GM19455 (cell line): Measurements from ENCODE around the gene AIF1L.

Source experiments
- ATAC-seq: cut with Tn5 transposase; IDR thresholded peaks from one replicate; pipeline ENCODE4 v1.9.1; 2021; ENCODE audit not compliant: unreplicated experiment

Gene AIF1L

DNA sequence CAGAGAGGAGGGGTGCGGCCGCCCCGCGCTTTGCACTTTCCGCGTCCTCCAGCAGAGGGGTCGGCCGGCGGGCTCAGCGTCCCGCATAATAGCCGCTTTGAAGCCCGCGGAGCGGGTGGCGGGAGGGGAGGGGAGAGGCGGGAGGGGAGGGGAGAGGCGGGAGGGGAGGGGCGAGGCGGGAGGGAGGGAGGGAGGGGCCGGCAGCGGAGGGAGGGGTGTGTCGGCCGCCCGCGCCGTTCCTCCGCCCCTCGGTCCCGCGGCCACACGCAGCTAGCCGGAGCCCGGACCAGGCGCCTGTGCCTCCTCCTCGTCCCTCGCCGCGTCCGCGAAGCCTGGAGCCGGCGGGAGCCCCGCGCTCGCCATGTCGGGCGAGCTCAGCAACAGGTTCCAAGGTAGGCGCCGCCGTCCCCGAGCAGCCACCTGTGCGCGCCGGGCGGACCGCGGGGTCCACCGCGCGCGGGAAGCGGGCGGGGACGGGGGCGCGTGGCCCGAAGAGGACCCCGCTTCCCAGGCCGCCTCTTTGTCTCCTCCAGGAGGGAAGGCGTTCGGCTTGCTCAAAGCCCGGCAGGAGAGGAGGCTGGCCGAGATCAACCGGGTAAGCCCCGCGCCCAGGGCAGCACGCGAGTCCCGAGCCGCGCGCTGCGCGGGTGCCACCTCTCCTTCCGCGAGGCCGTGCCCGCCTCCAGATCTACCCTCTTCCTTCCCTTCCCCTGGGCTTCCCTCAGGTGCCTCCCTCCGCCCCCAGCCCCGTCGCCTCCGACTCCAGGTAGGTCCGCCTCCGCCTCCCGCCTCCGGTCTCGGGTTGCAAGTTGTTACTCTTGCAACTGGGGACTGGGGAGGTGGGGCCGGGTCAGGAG, at the start of gene AIF1L:
Gene AIF1L (plus strand): TSS at position 263 of the 857 bp plus-strand sequence. CDS start 99 bp downstream, at position 362.
- no peak for ATAC-seq

DNA sequence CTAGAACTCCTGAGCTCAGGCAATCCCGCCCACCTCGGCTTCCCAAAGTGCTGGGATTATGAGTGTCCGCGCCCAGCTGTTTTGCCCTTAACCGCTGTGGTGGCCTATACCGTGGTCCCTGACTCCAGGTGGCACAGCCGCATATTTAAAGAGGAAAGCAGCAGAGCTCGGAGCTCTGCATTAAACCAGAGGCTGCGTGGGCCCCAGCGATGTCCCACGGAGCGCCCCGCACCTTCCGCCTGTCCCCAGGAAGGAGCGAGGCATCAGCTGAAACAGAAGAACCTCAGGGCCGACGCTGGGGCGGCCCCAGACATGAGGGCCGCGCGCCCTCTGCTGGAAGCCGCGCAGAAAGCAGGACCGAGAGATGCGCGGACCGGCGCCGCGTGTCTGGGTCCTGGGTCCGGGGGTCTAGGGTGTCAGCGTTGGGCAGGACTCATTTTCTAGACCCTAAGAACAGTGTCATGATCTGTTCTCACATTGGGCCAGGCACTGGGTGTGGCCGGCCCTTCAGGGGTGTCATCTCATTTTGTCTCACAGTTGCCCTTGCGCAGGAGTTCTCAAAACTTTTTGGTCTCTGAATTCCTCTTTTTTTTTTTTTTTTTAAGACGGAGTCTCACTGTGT, 49.6 kb upstream of the AIF1L start:
- no peak for ATAC-seq

DNA sequence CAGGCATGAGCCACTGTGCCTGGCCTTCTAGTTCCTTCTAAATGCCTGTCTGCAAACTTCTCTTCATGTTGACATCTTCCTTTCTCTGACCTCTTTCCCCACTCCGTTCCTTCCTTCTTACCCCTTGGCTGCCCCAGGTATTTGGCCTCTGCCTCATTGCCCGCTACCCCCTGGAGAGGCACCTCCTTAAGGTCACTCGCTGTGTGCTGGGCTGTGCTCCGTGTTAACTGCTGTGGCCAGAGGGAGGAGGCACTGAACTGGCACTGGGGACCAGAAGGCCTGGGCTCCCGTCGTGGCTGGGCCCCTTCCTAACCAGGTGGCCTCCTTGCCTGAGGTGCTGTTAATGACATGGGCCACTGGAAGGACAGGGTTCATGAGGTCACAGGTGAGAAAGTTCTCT, 48.0 kb upstream of the AIF1L start:
- no peak for ATAC-seq

- no peak for ATAC-seq
These were observed 47.5 kb upstream of the AIF1L start for GRCh38 chr9:131048820-131049219.

GRCh38 chr9:131049829-131050715, 46.3 kb upstream of the AIF1L start:
- no peak for ATAC-seq

DNA sequence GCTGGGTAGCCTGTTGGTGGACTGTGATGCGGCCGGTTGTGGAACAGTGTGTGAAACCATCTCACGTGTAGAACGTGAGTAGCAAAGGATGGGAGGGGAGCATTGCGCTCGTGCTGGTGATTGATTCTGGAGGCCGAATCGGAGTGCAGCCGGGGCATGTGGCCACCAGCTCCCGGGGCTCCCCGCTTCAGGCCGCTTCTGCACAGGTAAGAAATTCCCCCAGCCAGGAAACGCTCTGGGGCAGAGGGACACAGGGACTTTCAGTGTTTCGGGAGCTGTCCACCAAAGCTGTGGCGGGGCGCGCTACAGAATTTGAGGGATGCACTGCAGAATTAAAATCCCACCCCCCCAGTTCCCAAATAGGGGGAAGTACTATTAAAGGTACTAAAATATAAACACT, 45.5 kb upstream of the AIF1L start:
- no peak for ATAC-seq

DNA sequence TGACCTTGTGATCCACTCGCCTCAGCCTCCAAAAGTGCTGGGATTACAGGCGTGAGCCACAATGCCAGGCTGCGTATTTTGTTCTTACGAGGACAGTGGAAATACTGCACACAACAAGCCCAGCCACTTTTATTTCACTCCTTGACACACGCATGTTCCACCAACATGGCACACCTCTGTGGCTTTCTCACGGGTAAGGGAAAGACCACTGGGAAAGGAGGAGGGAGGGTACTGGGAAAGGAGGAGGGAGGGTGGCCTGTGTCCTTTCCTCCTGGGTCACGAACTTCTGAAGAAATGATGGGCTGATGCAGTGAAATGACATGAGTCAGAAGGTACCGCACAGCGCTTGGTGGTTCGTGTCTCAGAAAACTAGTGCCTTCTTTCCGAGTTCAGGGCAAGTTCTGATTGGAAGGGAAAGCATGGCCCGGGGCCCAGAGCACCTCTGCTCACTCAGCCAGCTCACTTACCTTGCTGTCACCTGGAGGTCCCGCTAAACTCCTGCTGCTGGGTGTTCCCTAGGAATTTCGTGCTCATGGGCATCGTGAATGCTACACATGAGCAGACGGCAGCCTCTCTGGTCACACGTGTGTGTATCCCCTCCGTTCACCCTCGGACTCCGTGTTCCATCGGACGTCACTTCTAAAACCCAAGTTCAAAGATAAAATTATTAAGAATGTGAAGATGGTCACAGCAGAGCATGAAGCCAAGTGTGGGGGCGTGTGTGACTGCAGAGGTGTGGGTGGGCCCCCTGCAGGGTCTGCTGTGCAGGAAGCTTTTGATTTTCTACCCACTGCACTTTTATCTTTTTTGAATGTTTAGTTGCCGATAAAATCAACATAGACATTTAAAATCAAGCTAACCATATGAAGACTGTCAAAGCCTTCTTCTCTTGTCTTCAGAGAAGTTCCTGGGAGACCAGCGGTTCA, 44.5 kb upstream of the AIF1L start:
- no peak for ATAC-seq

DNA sequence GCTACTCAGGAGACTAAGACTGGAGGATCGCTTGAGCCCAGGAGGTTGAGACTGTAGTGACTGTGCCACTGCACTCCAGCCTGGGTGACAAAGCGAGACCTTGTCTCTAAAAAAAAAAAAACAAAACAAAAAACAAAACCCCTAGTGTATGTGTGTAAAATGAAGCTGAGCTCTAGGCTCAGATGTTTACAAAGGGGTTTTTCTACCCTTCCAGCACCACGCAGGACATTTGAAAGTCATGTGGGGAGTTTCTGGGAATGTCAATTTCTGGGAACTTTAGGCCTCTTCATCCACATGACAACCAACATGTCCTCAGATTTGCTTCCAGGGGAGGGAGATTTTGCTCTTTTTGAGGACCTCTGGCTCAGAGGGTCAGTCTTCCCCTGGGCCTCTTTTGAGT, 42.4 kb upstream of the AIF1L start:
- no peak for ATAC-seq

GRCh38 chr9:131056781-131057506, 39.4 kb upstream of the AIF1L start:
- ATAC-seq, result no peak

DNA sequence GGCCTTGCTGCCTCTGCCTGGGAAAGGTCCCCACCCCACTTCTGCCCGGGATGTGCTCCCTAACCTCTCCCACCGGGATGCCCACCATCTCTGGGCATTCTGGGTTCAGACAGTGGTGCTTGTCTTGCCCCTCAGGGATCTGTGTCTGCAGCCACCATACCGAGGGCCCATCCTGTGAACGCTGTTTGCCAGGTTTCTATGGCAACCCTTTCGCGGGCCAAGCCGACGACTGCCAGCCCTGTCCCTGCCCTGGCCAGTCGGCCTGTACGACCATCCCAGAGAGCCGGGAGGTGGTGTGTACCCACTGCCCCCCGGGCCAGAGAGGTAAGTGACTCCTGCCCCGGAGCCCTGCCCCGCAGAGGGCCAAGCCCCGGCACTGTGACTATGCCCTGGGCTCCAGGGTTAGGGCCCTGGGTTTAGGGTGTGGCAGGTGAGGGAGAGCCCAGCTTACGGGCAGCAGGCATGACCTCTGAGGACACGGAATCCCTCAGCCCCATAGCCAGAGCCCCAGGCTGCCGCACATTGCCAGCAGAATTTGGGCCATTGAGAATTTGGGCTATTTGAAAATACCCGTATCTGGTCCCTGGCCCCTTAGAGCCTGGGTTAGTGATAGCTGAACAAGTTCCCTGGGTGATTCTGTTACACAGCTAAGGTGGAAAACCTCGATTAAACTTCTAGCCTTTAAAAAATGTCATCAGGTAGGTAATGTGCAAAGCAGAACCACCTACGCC, 35.3 kb upstream of the AIF1L start:
- ATAC-seq, result no peak

DNA sequence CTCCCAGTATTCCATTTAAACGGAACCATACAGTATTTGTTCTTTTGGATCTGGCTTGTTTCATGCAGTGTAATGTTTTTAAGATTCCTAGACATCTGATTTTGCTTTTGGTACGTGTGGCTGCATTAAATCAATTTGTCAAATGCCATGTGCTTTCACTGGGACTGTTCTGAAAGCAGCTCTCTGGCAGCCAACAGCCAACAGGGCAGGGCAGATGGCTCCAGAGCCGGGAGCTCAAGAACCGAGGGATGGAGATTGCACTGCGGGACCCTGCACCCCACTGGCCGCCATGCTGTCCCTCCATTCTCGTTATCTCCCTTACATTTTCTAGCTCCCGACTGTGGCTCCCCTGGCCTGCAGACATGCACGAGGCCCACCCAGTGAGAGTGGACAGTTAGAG, 33.4 kb upstream of the AIF1L start:
- no peak for ATAC-seq

DNA sequence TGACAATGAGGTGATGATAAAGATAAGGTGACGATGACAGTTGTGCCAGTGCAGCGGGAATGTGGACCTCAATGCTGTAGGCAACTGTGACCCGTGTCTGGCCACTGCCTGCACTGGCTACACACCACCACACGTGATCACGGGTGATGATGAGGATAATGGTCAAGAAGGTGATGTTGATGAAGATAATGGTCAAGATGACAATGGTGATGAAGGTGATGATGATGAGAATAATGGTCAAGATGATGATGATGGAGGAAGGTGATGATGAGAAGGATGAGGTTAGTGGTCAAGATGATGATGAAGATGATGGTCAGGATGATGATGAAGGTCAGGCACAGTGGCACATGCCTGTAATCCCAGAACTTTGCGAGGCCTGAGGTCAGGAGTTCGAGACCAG, 30.7 kb upstream of the AIF1L start:
- ATAC-seq, result no peak

GRCh38 chr9:131067625-131068024, 28.7 kb upstream of the AIF1L start:
- no peak for ATAC-seq

- ATAC-seq, result no peak
These were observed 28.1 kb upstream of the AIF1L start for GRCh38 chr9:131068076-131068816.

GRCh38 chr9:131069699-131070098, 26.6 kb upstream of the AIF1L start:
- ATAC-seq, result no peak

- ATAC-seq, result no peak
These were observed 24.0 kb upstream of the AIF1L start for GRCh38 chr9:131072107-131072870.

DNA sequence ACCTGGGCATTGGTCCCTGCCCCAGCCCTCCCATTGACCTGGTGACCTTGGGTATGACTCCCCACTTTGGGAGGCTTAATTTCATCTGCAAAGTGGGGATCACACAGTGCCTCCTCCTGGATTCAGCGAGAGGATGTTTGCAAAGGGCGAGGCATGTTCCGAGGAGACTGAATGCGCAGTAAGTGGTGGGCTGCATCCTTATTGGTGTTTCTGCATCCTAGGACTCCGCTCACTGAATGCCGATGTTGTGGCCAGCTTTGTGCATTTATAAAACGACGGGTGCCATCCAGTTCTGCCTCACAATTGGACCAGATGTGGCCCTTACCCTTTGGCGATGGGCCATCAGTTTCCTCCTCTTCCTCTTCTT, 23.5 kb upstream of the AIF1L start:
- no peak for ATAC-seq
